ENCODE measurements around the gene TUT1. TPM values are rescaled to one million over a fixed set of nuclear protein-coding genes. Genes with fewer than 3 reads are reported as not detected.
A peak's percentile ranks its signal among the peaks of the same experiment; 100 is the strongest.

The TUT1 gene
- total and polyA plus RNA-seq, 2 experiments from 2014 or later, result 12.8 to 22.2 TPM

DNA sequence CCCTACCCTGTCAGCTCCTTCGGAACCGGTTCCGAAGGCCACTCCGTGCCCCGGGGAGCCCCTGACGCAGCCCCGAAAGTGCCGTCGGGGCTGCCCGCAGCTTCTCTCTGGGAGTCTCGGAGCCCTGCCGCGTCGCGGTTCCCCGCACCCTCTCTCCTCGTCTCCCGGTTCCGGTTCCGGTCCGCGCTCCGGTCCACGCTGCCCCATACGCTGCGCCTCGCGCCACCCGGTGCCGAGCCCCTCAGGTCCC is 9.7 kb upstream of the TUT1 start (continued):
- TF ChIP-seq, protein P1, sequence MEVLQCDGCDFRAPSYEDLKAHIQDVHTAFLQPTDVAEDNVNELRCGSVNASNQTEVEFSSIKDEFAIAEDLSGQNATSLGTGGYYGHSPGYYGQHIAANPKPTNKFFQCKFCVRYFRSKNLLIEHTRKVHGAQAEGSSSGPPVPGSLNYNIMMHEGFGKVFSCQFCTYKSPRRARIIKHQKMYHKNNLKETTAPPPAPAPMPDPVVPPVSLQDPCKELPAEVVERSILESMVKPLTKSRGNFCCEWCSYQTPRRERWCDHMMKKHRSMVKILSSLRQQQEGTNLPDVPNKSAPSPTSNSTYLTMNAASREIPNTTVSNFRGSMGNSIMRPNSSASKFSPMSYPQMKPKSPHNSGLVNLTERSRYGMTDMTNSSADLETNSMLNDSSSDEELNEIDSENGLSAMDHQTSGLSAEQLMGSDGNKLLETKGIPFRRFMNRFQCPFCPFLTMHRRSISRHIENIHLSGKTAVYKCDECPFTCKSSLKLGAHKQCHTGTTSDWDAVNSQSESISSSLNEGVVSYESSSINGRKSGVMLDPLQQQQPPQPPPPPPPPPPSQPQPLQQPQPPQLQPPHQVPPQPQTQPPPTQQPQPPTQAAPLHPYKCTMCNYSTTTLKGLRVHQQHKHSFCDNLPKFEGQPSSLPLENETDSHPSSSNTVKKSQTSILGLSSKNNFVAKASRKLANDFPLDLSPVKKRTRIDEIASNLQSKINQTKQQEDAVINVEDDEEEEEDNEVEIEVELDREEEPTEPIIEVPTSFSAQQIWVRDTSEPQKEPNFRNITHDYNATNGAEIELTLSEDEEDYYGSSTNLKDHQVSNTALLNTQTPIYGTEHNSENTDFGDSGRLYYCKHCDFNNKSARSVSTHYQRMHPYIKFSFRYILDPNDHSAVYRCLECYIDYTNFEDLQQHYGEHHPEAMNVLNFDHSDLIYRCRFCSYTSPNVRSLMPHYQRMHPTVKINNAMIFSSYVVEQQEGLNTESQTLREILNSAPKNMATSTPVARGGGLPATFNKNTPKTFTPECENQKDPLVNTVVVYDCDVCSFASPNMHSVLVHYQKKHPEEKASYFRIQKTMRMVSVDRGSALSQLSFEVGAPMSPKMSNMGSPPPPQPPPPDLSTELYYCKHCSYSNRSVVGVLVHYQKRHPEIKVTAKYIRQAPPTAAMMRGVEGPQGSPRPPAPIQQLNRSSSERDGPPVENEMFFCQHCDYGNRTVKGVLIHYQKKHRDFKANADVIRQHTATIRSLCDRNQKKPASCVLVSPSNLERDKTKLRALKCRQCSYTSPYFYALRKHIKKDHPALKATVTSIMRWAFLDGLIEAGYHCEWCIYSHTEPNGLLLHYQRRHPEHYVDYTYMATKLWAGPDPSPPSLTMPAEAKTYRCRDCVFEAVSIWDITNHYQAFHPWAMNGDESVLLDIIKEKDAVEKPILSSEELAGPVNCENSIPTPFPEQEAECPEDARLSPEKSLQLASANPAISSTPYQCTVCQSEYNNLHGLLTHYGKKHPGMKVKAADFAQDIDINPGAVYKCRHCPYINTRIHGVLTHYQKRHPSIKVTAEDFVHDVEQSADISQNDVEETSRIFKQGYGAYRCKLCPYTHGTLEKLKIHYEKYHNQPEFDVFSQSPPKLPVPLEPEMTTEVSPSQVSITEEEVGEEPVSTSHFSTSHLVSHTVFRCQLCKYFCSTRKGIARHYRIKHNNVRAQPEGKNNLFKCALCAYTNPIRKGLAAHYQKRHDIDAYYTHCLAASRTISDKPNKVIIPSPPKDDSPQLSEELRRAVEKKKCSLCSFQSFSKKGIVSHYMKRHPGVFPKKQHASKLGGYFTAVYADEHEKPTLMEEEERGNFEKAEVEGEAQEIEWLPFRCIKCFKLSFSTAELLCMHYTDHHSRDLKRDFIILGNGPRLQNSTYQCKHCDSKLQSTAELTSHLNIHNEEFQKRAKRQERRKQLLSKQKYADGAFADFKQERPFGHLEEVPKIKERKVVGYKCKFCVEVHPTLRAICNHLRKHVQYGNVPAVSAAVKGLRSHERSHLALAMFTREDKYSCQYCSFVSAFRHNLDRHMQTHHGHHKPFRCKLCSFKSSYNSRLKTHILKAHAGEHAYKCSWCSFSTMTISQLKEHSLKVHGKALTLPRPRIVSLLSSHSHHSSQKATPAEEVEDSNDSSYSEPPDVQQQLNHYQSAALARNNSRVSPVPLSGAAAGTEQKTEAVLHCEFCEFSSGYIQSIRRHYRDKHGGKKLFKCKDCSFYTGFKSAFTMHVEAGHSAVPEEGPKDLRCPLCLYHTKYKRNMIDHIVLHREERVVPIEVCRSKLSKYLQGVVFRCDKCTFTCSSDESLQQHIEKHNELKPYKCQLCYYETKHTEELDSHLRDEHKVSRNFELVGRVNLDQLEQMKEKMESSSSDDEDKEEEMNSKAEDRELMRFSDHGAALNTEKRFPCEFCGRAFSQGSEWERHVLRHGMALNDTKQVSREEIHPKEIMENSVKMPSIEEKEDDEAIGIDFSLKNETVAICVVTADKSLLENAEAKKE (CRISPR knock-in tag; IDR thresholded peaks at IDR 0.05), result no peak
- TF ChIP-seq, protein P2, sequence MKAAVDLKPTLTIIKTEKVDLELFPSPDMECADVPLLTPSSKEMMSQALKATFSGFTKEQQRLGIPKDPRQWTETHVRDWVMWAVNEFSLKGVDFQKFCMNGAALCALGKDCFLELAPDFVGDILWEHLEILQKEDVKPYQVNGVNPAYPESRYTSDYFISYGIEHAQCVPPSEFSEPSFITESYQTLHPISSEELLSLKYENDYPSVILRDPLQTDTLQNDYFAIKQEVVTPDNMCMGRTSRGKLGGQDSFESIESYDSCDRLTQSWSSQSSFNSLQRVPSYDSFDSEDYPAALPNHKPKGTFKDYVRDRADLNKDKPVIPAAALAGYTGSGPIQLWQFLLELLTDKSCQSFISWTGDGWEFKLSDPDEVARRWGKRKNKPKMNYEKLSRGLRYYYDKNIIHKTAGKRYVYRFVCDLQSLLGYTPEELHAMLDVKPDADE (IDR thresholded peaks at IDR 0.05), result no peak
- TF ChIP-seq JUNB (IDR thresholded peaks at IDR 0.05; ENCODE audit: unreplicated experiment), result no peak
- no peak for TF ChIP-seq ZNF114 (CRISPR knock-in tag; IDR thresholded peaks at IDR 0.05)
- no peak for TF ChIP-seq CREB1 (CRISPR knock-in tag; IDR thresholded peaks at IDR 0.05; ENCODE audit: low read depth)
- no peak for TF ChIP-seq POLR2AphosphoS5 (IDR thresholded peaks at IDR 0.05; ENCODE audit: low read depth)

DNA sequence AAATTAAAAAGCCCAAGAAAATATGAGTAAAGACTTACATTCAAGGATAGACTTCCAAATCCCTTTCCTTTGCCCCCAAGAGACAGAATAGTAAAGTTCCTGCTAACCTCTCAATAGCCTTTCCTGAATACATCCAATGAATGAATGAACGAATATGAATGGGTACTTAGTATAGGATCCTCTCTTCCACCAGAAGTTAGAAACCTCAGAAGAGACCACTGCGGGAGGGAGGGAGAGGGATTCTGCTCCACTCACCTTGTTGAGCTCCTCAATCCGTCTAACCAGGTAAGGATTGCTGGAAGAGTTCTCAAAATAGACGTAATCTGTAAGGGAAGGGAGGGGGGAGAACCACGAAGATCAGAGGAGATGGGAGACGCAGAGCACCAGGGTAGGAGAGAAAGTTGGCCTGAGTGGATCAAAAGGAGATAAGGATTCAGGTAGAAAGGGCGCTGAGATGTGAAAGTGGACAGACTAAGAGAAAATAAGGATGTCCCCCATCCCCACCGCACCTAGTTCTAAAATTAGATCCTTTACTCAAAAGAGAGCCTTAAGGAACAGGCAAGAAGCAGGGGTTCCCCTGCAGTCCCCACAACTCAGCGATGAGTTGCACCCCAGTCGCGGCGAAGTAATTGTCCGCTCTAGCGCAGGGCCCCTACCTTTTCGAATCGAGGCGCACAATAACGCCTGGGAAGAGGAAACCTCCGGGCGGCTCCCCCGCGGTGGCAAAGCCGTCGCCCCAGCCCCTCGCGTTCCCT is 9.2 kb upstream of the TUT1 start:
- peaks cover 26% of the 10 kb centered on the region for H4K20me1 ChIP-seq (replicated peaks; ENCODE audit: insufficient read depth)
- peaks cover 49% of the 10 kb centered on the region for H3K4me1 Mint-ChIP-seq
- H3K4me3 ChIP-seq, result peak overlapping the region; percentile 96
- H3K27ac ChIP-seq (ENCODE audit: low read depth), result no peak overlapping the region
- DNase-seq (ENCODE audit: low spot score) (peak; percentile 68), ATAC-seq (no peak)
- H3K9me2 ChIP-seq (ENCODE audit: insufficient read depth), result no peaks in the 10 kb centered on the region
- H2AFZ ChIP-seq, result no peak overlapping the region
- H3K27me3 ChIP-seq (ENCODE audit: insufficient read depth), result peaks cover 43% of the 10 kb centered on the region
- H3K9me3 Mint-ChIP-seq, result no peaks in the 10 kb centered on the region; the same call in 2 of the 3 replicates
- H3K79me2 ChIP-seq (replicated peaks; ENCODE audit: insufficient read depth), result peaks cover 23% of the 10 kb centered on the region
- H3K4me2 ChIP-seq, result peak overlapping the region; percentile 88
- peak overlapping the region; percentile 91 for H3K4me3 Mint-ChIP-seq
- peaks cover 30% of the 10 kb centered on the region for H3F3A ChIP-seq (replicated peaks; ENCODE audit: low read depth)
- H3K4me1 ChIP-seq (ENCODE audit: insufficient read depth), result peaks cover 20% of the 10 kb centered on the region; the same call in 1 of the 2 replicates
- H3K27me3 Mint-ChIP-seq (ENCODE audit: insufficient read depth, low read depth, poor library complexity), result peaks cover 36% of the 10 kb centered on the region
- TF ChIP-seq, protein P3, sequence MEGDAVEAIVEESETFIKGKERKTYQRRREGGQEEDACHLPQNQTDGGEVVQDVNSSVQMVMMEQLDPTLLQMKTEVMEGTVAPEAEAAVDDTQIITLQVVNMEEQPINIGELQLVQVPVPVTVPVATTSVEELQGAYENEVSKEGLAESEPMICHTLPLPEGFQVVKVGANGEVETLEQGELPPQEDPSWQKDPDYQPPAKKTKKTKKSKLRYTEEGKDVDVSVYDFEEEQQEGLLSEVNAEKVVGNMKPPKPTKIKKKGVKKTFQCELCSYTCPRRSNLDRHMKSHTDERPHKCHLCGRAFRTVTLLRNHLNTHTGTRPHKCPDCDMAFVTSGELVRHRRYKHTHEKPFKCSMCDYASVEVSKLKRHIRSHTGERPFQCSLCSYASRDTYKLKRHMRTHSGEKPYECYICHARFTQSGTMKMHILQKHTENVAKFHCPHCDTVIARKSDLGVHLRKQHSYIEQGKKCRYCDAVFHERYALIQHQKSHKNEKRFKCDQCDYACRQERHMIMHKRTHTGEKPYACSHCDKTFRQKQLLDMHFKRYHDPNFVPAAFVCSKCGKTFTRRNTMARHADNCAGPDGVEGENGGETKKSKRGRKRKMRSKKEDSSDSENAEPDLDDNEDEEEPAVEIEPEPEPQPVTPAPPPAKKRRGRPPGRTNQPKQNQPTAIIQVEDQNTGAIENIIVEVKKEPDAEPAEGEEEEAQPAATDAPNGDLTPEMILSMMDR (conservative IDR thresholded peaks at IDR 0.05; ENCODE audit: low read depth in 2 of 2), result no peak
- TF ChIP-seq POLR2AphosphoS5 (IDR thresholded peaks at IDR 0.05; ENCODE audit: low read depth), result peak; percentile 33; the same call in 1 of the 2 replicates
- no peak for TF ChIP-seq NANOG (IDR thresholded peaks at IDR 0.05; ENCODE audit: borderline replicate concordance)
- no peak for TF ChIP-seq EZH2 (IDR thresholded peaks at IDR 0.05; ENCODE audit: low read depth, unreplicated experiment)
- TF ChIP-seq ZNF331 (CRISPR knock-in tag; IDR thresholded peaks at IDR 0.05; ENCODE audit: low read depth), result no peak
- TF ChIP-seq CREB1 (CRISPR knock-in tag; IDR thresholded peaks at IDR 0.05; ENCODE audit: low read depth), result no peak
- no peak for TF ChIP-seq STAT1 (IDR thresholded peaks at IDR 0.05; ENCODE audit: unreplicated experiment)
- TF ChIP-seq JUNB (IDR thresholded peaks at IDR 0.05; ENCODE audit: unreplicated experiment), result no peak
- peaks cover 60% of the 10 kb centered on the region for H3K36me3 Mint-ChIP-seq (ENCODE audit: low read depth)
- peaks cover 19% of the 10 kb centered on the region; the same call in 1 of the 2 replicates for H3K36me3 ChIP-seq (ENCODE audit: insufficient read depth)
- peak overlapping the region; percentile 27 for H3K27ac Mint-ChIP-seq

Measured in GM23338 (cell line).